OCI-LY3 (cell line): Measurements from ENCODE around the gene MRPL50.

Experiments used
- H2AFZ ChIP-seq: fragments of 200-600, 300-600 bp; shearing (Covaris generic); 2 replicates; pipeline ENCODE4 v1.6.0; 2014; ENCODE audit warnings: antibody characterized with exemption, low read depth, low read length
- H3K27ac ChIP-seq: fragments of 200-600, 300-600 bp; sonication (generic); 2 replicates; pipeline ENCODE4 v1.5.1; 2014; ENCODE audit warnings: mild to moderate bottlenecking, low read length, moderate library complexity, mixed read lengths
- H3K27me3 ChIP-seq: fragments of 200-600, 300-600 bp; sonication (generic); 2 replicates; pipeline ENCODE4 v1.6.1; 2014; ENCODE audit warnings: low read depth, low read length, mixed read lengths
- H3K36me3 ChIP-seq: fragments of 200-600, 300-600 bp; sonication (generic); replicated peaks from 2 replicates; pipeline ENCODE3; 2014; ENCODE audit warnings: low read depth, low read length, mixed read lengths
- H3K4me1 ChIP-seq: fragments of 300-600, 200-600 bp; sonication (generic); 2 replicates; pipeline ENCODE4 v1.6.1; 2014; ENCODE audit warnings: low read length, mixed read lengths
- H3K4me2 ChIP-seq: fragments of 200-600, 300-600 bp; sonication (generic); 2 replicates; pipeline ENCODE4 v1.6.1; 2014; ENCODE audit warnings: low read length, mixed read lengths
- H3K4me3 ChIP-seq: fragments of 300-600, 200-600 bp; sonication (generic); 2 replicates; pipeline ENCODE4 v1.5.1; 2014; ENCODE audit warnings: antibody characterized with exemption, mild to moderate bottlenecking, low read length, moderate library complexity
- H3K79me2 ChIP-seq: fragments of 300-600, 200-600 bp; shearing (Covaris generic); 2 replicates; pipeline ENCODE4 v1.6.1; 2014; ENCODE audit warnings: mild to moderate bottlenecking, low read length, mixed read lengths
- H3K9ac ChIP-seq: fragments of 300-600, 200-600 bp; shearing (Covaris generic); 2 replicates; pipeline ENCODE4 v1.6.0; 2014; ENCODE audit warnings: mild to moderate bottlenecking, low read length, moderate library complexity
- H3K9me3 ChIP-seq: fragments of 200-600, 300-600 bp; shearing (Covaris generic); 2 replicates; pipeline ENCODE4 v1.6.1; 2014; ENCODE audit warnings: low read length, mixed read lengths; ENCODE audit not compliant: insufficient read depth
- H4K20me1 ChIP-seq: fragments of 200-600, 300-600 bp; sonication (generic); 2 replicates; pipeline ENCODE4 v1.6.1; 2016; ENCODE audit warnings: low read length, mixed read lengths; ENCODE audit not compliant: insufficient read depth
- CTCF ChIP-seq: fragments of 200-600, 300-600 bp; sonication (generic); IDR thresholded peaks from 2 replicates; pipeline ENCODE4 v1.5.1; 2014; ENCODE audit warnings: antibody characterized with exemption, low read length, low read depth
- EZH2phosphoT487 ChIP-seq: fragments of 200-600 bp; shearing (Covaris generic); IDR thresholded peaks from 2 replicates; pipeline ENCODE4 v1.6.1; 2018; ENCODE audit warnings: antibody characterized with exemption, mixed run types, low read depth

Gene MRPL50

GRCh38 chr9:101414839-101415238 lies 16.4 kb upstream of the MRPL50 start:
- no peak overlapping the region for H2AFZ ChIP-seq
- TF ChIP-seq CTCF = no peak
- no peaks in the 10 kb centered on the region for H3K27me3 ChIP-seq
- H3K36me3 ChIP-seq = peaks cover 16% of the 10 kb centered on the region
- H3K27ac ChIP-seq = no peak overlapping the region
- H3K4me1 ChIP-seq = peaks cover 20% of the 10 kb centered on the region
- no peak overlapping the region for H3K4me2 ChIP-seq
- H3K9me3 ChIP-seq = peaks cover 13% of the 10 kb centered on the region; the same call in 1 of the 2 replicates
- no peaks in the 10 kb centered on the region for H3K79me2 ChIP-seq
- H3K9ac ChIP-seq = no peak overlapping the region
- no peak overlapping the region for H3K4me3 ChIP-seq
- no peaks in the 10 kb centered on the region for H4K20me1 ChIP-seq

DNA sequence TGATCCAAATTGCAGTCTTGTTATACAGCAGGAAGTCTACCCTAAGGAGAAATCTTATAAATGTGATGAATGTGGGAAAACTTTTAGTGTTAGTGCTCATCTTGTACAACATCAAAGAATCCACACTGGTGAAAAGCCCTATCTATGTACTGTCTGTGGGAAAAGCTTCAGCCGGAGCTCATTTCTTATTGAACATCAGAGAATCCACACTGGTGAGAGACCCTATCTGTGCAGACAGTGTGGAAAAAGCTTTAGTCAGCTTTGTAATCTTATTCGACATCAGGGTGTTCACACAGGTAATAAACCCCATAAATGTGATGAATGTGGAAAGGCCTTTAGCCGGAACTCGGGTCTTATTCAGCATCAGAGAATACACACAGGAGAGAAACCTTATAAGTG lies 10.7 kb upstream of the MRPL50 start:
- Histone ChIP-seq H3K36me3 (peaks cover 74% of the 10 kb centered on the region), H2AFZ (no peak overlapping the region), H3K9me3 (peaks cover 42% of the 10 kb centered on the region), H3K4me3 (no peak overlapping the region), H3K27ac (no peak overlapping the region), H3K9ac (no peak overlapping the region), H4K20me1 (no peaks in the 10 kb centered on the region), H3K4me2 (no peak overlapping the region), H3K27me3 (no peaks in the 10 kb centered on the region), H3K79me2 (no peaks in the 10 kb centered on the region), H3K4me1 (no peaks in the 10 kb centered on the region)
- no peak for TF ChIP-seq EZH2phosphoT487
- no peak for TF ChIP-seq CTCF

DNA sequence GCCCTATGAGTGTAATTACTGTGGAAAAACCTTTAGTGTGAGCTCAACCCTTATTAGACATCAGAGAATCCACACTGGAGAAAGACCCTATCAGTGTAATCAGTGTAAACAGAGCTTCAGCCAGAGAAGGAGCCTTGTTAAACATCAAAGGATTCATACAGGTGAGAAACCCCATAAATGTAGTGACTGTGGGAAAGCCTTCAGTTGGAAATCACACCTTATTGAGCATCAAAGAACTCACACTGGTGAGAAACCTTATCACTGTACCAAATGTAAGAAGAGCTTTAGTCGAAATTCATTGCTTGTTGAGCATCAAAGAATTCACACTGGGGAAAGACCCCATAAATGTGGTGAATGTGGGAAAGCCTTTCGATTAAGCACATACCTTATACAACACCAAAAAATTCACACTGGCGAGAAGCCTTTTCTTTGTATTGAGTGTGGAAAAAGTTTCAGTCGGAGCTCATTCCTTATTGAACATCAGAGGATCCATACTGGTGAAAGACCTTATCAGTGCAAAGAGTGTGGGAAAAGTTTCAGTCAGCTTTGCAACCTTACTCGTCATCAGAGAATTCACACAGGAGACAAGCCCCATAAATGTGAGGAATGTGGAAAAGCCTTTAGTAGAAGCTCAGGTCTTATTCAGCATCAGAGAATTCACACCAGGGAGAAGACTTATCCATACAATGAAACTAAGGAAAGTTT lies 10.1 kb upstream of the MRPL50 start:
- peaks cover 79% of the 10 kb centered on the region for H3K36me3 ChIP-seq

More for the DNA sequence above, 10.1 kb upstream of the MRPL50 start:
- no peak for TF ChIP-seq CTCF
- H4K20me1 ChIP-seq = no peaks in the 10 kb centered on the region
- no peak overlapping the region for H2AFZ ChIP-seq
- H3K9ac ChIP-seq = no peak overlapping the region
- H3K4me1 ChIP-seq = no peaks in the 10 kb centered on the region
- no peaks in the 10 kb centered on the region for H3K27me3 ChIP-seq
- no peaks in the 10 kb centered on the region for H3K79me2 ChIP-seq
- H3K4me2 ChIP-seq = no peak overlapping the region
- H3K27ac ChIP-seq = no peak overlapping the region
- peaks cover 45% of the 10 kb centered on the region for H3K9me3 ChIP-seq
- no peak overlapping the region for H3K4me3 ChIP-seq
